Transverse colon (tissue), 4 donors: ENCODE measurements around the gene TRHDE. TPM values are rescaled to one million over a fixed set of nuclear protein-coding genes. Genes with fewer than 3 reads are reported as not detected.

Experiments used
- DNase-seq: peaks from one replicate; pipeline ENCODE4 v3.0.0-alpha.2; 2019
- H3K27ac ChIP-seq, 4 donors: fragments of 200-600 bp; sonication (generic); 2 replicates each; pipeline ENCODE4 v1.5.1; 2016 to 2018; ENCODE audit warnings: inconsistent platforms in 4 of 4
- H3K27me3 ChIP-seq: fragments of 200-600 bp; sonication (generic); 2 replicates; pipeline ENCODE4 v1.5.1; 2017; ENCODE audit warnings: inconsistent platforms
- H3K36me3 ChIP-seq, 4 donors: fragments of 200-600 bp; sonication (generic); 2 replicates each; pipeline ENCODE4 v1.5.1; 2017 to 2019; ENCODE audit warnings: inconsistent platforms in 4 of 4
- H3K4me1 ChIP-seq, 4 donors: fragments of 200-600 bp; sonication (generic); 2 replicates each; pipeline ENCODE4 v1.5.1; 2017 to 2020; ENCODE audit warnings: inconsistent platforms in 4 of 4
- H3K4me3 ChIP-seq, 4 donors: fragments of 200-600 bp; sonication (generic); 1 replicate in 1 of 4; 2 replicates in 3 of 4; pipeline versions ENCODE4 v1.5.1 to v1.6.1; 2017 to 2019; ENCODE audit warnings: inconsistent platforms in 4 of 4
- H3K9me3 ChIP-seq, 2 donors: fragments of 200-600 bp; sonication (generic); 2 replicates each; pipeline ENCODE4 v1.5.1; 2017 to 2019; ENCODE audit warnings: inconsistent platforms in 2 of 2
- EP300 ChIP-seq: sonication (generic); formaldehyde crosslinking; IDR thresholded peaks from one replicate; pipeline ENCODE4 v1.6.1; 2017; ENCODE audit warnings: antibody characterized with exemption, low read depth
- POLR2A ChIP-seq: fragments of 450-650 bp; IDR thresholded peaks from one replicate; pipeline ENCODE4 v1.6.1; 2016; ENCODE audit warnings: antibody characterized with exemption, mild to moderate bottlenecking, moderate library complexity
- POLR2AphosphoS5 ChIP-seq, 3 donors: sonication (generic); formaldehyde crosslinking; IDR thresholded peaks; one replicate each; pipeline ENCODE4 v1.6.1; 2016; ENCODE audit warnings: antibody characterized with exemption in 3 of 3
- WGBS, 2 donors: methylation state at CpG; one replicate each; pipeline ENCODE4 v1.1.5; 2018; ENCODE audit warnings: low coverage in 1 of 2; 5-methylcytosine and 5-hydroxymethylcytosine counted together
- in situ Hi-C, 4 donors: fragments of 200-750 bp; cut with MboI; loops; one replicate each; pipeline versions ENCODE4 v1.15.0 to v1.15.1; 2017; ENCODE audit warnings: low sequenced_read_pairs in 3 of 4, low pct_ligation_motif_present in 1 of 4, low pct_unique_long_range_greater_than_20kb in 1 of 4
- intact Hi-C: fragments of 100-400 bp; cut with DNase I; formaldehyde crosslinking; loops from one replicate; pipeline ENCODE4 v1.15.1; 2023; ENCODE audit warnings: low total_unique reads
- total RNA-seq, 4 donors: library from RNA; depleted of rRNA; stranded (reverse); fragments of >200 nt; gene quantifications; one replicate each; pipeline ENCODE4 v1.1.0, GENCODE V29; 2016
- TF ChIP-seq, protein P1 (sequence below), 5 experiments: fragments of 200-600 bp in 3 of 5; fragments of 450-650 bp in 2 of 5; sonication (generic) in 3 of 5; IDR thresholded peaks; 1 replicate in 2 of 5; 2 replicates in 3 of 5; pipeline ENCODE4 v1.5.1; 2016 to 2017; ENCODE audit warnings: antibody characterized with exemption in 5 of 5, inconsistent platforms in 3 of 5, mild to moderate bottlenecking in 2 of 5, moderate library complexity in 1 of 5

Gene TRHDE
- total RNA-seq, 4 donors from 2014 or later, result 2.4 to 18.7 (median 9.0) TPM

DNA sequence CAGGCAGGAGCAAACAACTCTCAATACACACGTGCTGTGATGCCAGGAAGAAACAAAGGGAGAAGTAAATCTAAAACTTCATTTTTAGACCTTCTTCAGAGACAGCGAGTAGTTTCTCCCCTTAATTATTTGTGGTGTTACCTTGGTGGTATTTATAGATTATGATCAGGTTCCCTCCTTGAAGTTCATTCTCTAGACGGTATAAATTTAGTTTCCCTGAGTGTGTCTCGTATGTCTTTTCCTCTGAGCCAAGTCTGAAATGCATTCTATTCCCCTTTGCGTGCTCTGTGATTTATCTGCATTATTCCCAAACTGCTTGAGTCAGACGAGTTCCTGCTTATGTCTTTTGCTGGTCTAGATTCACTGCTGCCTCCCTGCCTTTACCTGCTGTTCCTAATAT is 65.2 kb downstream of the TRHDE start:
- 51 to 55% methylated on average over 6 of the region's 6 CpGs for WGBS, 2 donors

DNA sequence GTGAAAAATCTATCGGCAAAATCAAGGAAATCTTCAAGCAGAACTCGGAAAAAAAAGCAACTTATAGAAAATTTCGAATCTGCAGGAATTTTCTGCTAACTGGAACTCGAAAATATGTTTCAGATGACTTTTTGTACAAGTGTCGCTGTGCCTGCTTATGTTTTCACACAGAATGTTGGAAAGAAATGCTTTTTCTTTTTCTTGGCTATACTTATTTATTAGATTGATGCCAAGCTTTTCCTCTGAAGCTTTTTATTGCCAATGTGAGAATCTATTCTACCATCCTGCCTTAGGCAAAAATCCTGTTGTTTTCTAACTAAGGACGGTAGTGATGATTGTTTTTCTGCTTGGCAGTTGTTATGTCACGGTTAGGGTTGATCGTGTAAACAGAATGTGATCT is 65.8 kb downstream of the TRHDE start:
- WGBS, 2 donors, result 66 to 72% methylated on average over 8 of the region's 8 CpGs
- no peak for DNase-seq
- TF ChIP-seq POLR2A (no peak), POLR2AphosphoS5 (IDR thresholded peaks at IDR 0.05) (no peak), EP300 (no peak)
- TF ChIP-seq, protein P1, sequence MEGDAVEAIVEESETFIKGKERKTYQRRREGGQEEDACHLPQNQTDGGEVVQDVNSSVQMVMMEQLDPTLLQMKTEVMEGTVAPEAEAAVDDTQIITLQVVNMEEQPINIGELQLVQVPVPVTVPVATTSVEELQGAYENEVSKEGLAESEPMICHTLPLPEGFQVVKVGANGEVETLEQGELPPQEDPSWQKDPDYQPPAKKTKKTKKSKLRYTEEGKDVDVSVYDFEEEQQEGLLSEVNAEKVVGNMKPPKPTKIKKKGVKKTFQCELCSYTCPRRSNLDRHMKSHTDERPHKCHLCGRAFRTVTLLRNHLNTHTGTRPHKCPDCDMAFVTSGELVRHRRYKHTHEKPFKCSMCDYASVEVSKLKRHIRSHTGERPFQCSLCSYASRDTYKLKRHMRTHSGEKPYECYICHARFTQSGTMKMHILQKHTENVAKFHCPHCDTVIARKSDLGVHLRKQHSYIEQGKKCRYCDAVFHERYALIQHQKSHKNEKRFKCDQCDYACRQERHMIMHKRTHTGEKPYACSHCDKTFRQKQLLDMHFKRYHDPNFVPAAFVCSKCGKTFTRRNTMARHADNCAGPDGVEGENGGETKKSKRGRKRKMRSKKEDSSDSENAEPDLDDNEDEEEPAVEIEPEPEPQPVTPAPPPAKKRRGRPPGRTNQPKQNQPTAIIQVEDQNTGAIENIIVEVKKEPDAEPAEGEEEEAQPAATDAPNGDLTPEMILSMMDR (IDR thresholded peaks at IDR 0.05), result no peak

More for the DNA sequence above, 65.2 kb downstream of the TRHDE start:
- no peaks in the 10 kb centered on the region for H3K4me1 ChIP-seq
- in situ Hi-C loops (no loop called here), intact Hi-C loops (no loop called here)
- H3K9me3 ChIP-seq, result no peaks in the 10 kb centered on the region
- no peaks in the 10 kb centered on the region for H3K36me3 ChIP-seq
- DNase-seq, result no peak
- no peak for TF ChIP-seq POLR2A
- TF ChIP-seq, protein P1 (IDR thresholded peaks at IDR 0.05), result no peak
- H3K27ac ChIP-seq, result no peak overlapping the region
- no peaks in the 10 kb centered on the region for H3K27me3 ChIP-seq
- no peak overlapping the region for H3K4me3 ChIP-seq

DNA sequence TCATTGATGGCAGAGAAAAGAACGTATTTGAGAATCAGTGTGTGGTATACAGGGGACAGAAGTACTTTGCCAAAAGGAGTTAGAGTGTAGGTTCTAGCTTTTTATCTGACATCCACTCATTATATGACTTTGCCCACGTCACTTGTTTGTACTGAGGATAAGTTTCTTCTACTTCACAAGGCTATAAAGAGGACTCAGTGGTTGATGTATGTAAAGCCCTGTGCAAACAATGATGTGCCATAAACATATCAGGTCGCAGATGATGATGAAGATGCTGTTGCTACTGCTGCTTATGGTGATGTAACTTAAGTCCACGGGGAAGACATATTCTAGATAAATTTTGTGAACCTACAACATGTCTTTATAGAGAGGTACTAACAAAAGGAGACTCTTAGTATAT is 66.3 kb downstream of the TRHDE start:
- Histone ChIP-seq H3K27ac (no peak overlapping the region), H3K36me3 (no peaks in the 10 kb centered on the region), H3K27me3 (no peaks in the 10 kb centered on the region), H3K4me3 (no peak overlapping the region), H3K9me3 (no peaks in the 10 kb centered on the region), H3K4me1 (no peaks in the 10 kb centered on the region)
- intact Hi-C loops, result no loop called here
- DNase-seq, result no peak
- 45 to 55% methylated on average over 3 to 4 of the region's 4 CpGs for WGBS, 2 donors
- in situ Hi-C loops, result no loop called here
- TF ChIP-seq EP300 (no peak), POLR2AphosphoS5 (IDR thresholded peaks at IDR 0.05) (no peak), POLR2A (no peak)
- TF ChIP-seq, protein P1 (IDR thresholded peaks at IDR 0.05), result no peak

More for the DNA sequence above, 65.8 kb downstream of the TRHDE start:
- Histone ChIP-seq H3K27me3 (no peaks in the 10 kb centered on the region), H3K36me3 (no peaks in the 10 kb centered on the region), H3K9me3 (no peaks in the 10 kb centered on the region), H3K4me3 (no peak overlapping the region), H3K4me1 (no peaks in the 10 kb centered on the region), H3K27ac (no peak overlapping the region)
- in situ Hi-C loops, result no loop called here
- intact Hi-C loops, result no loop called here

DNA sequence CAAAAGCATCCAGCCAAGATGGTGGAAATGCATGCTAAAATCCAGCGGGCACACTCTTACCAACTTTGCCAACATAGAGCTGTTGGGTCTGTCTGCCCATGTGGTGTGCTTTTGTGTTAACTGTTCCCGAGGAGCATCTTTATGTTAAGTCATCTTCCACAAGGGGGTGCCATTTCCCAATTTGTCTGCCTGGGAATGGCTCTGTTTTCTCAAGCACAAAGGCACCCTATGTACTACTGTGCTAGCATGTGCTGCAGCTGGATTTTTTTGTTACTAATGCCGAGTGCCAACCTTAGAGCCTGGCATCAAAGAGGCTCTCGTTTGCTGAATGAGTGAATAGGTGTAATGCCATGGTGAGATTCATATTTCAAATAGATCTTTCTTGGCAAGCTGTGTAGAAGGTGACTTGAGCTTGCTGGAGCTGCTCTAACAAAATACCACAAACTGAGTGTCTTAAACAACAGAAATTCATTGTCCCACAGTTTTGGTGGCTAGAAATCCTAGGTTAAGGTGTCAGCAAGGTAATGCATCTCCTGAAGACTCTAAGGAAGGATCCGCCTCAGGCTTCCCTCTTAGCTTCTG is 74.3 kb downstream of the TRHDE start:
- TF ChIP-seq, protein P1 (IDR thresholded peaks at IDR 0.05), result peak; percentile 32 to 59 (median 47)
- TF ChIP-seq POLR2AphosphoS5 (IDR thresholded peaks at IDR 0.05), result no peak
- in situ Hi-C loops, result no loop called here
- no peak overlapping the region for H3K27ac ChIP-seq
- no peaks in the 10 kb centered on the region for H3K36me3 ChIP-seq
- DNase-seq, result peak; percentile 50
- WGBS, 2 donors, result 0 to 29% methylated on average over 2 to 5 of the region's 5 CpGs
- H3K4me3 ChIP-seq, result no peak overlapping the region
- H3K4me1 ChIP-seq, result no peaks in the 10 kb centered on the region
- intact Hi-C loops, result no loop called here
- no peaks in the 10 kb centered on the region for H3K9me3 ChIP-seq
- no peaks in the 10 kb centered on the region for H3K27me3 ChIP-seq
